Fibroblast of gingiva (primary cell): ENCODE measurements around the gene DOCK1.

Experiments
- DNase-seq: peaks from one replicate; pipeline ENCODE4 v3.0.0-alpha.2; 2011; ENCODE audit warnings: low read depth

DOCK1 gene

DNA sequence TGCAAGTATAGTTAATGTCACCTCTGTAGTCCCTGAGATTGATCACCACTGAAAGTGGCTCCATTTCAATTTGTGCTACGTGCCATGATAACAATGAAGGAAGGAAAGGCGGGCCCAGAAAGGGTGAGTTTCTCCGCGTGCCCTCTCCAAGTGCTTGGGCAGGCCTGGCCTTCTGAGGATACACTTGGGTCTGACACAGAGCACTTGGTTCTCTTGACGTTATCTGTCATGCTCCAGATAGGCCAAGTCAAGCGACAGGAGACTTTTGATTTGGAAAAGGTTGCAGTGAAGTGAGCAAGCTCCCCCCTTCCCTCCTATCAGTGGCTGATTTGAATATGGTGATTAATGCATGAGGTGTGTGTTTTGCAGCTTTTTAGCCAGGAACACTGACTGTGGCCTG lies 452.0 kb downstream of the DOCK1 start:
- DNase-seq: no peak

DNA sequence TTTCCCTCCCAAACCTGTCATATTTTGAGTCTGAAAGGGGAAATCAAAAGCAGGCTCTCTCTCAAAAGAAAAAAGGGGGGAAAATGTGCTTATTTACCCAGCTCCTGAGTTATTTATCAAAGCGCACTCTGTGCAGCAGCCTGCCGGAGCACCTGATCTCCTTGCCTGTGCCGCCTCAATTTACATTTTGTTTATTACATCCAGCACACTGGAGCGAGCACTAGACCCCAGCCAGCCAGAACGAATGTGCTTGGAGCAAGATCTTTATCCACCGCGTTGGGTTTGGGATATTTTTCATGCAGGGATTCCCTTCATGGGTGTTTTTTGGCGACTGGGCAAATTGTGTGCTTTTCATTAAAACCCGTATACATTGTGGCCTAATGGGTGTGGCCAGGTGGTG lies 453.1 kb downstream of the DOCK1 start:
- DNase-seq: no peak

DNA sequence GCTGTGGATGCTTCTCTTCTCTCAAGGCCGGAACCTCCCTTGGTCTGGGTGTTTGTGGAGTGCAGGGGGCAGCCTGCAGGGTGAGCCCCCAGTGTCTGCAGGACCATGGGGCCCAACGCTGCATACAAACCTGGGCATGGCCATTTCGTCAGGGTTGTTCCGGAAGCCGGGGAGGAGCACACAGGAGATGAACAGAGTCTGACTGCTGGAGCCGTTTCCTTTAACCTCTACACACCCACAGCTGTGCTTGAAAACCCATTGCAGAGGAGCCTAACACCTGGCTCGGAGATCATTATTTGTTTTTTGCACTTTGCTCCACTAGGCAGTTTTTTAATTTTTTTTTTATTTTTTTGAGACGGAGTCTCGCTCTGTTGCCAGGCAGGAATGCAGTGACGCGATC lies 458.8 kb downstream of the DOCK1 start:
- no peak for DNase-seq

DNA sequence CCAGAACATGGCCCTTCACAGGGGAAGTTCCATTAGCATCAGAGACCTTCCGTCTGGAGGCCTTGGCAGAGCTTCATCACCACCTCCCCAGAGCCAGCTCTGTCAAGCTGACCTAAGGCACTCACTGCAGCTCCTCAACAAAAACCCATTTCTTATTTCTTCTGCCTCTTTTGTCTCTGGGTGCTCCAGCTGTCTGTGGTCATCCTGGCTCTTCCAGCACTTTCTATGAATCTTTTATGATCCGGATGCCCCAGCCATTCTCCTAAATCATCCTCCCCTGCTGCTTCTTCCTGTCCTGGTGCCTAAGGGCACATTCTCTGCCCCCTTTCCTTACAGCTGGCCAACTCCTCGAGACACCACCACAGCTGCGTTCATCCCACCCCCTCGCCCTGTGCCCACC lies 462.9 kb downstream of the DOCK1 start:
- DNase-seq: no peak

DNA sequence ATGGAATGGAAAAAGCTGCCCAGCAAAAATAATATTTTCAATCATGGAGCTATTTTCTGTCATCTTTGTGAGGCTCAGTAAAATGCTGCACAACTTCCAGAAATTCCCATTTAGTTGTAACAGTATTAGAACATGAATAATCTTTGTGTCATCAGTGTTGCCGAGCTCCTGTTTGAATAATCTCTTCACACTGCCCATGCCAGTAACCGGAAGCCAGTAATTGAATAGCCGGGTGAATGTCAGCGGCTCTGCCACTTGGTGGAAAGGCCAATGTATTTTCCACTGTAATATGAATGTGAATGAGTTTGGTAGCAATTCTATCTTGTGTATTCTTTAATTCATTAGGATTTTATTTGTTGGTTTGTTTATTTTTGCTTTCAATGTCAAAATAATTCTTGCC lies 463.7 kb downstream of the DOCK1 start:
- DNase-seq: no peak

- no peak for DNase-seq
Observed at GRCh38 chr10:127370601-127371000, 465.4 kb downstream of the DOCK1 start.

GRCh38 chr10:127372361-127372760 lies 467.1 kb downstream of the DOCK1 start:
- DNase-seq: no peak

- no peak for DNase-seq
Observed at GRCh38 chr10:127374074-127374680, 468.9 kb downstream of the DOCK1 start.

- no peak for DNase-seq
Observed at GRCh38 chr10:127374901-127375300, 469.7 kb downstream of the DOCK1 start.

DNA sequence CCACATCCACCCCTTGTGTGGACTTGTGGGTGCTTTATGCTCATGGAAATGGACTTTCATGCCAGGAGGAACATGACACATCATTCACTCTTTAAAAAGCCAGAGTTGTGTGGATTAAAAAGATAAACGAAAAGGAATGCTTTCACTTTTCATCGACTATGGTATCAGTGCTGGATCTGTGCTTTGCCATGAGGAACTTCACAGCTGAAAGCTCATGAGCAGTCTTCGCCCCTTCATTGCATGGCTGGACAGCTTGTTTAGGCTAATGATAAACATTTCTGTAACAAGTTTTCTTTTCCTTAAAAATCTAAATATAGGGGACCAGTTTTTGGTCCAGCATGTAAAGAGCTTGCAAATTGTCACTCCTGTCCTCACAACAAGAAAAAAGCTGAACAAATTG lies 470.2 kb downstream of the DOCK1 start:
- DNase-seq: no peak

DNA sequence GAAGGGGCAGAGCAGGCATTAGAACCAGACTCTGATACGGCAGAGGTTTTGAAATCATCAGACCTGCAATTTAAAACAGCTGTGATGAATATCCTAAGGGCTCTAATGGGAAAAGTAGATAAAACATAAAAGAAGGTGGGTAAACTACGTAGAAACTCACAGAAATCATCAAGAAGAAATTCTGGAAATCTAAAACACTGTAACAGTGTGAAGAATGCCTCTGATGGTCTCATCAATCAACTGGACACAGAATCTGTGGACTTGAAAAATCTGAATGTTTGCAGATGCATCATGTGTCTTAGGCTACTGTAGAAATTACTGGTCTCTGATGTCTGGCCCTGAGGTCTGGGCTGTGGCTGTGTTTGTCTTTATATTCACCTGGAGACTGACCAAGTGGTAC lies 470.8 kb downstream of the DOCK1 start:
- DNase-seq: no peak

GRCh38 chr10:127378628-127379027 lies 473.4 kb downstream of the DOCK1 start:
- no peak for DNase-seq

GRCh38 chr10:127384532-127384931 lies 479.3 kb downstream of the DOCK1 start:
- DNase-seq: no peak

DNA sequence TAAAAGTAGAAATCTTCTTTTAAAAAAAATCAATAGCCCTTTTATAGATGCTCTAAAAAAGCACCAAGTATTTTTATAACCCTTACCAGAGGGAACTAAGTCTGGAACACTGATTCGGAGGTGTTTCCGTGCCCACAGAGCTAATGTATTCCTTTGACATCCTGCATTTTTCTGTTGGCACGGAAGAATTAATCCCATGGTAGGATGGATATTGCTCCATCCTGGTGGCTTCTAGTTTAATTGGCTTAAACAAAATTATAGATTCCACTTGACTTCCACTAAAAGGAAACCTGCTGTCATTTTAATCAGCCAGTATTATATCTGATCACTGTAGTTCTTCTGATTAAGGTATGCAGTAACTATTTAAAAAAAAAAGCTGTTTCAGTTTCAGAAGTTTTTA lies 479.8 kb downstream of the DOCK1 start:
- no peak for DNase-seq

GRCh38 chr10:127386606-127387327 lies 481.5 kb downstream of the DOCK1 start:
- no peak for DNase-seq

GRCh38 chr10:127391875-127392274 lies 486.6 kb downstream of the DOCK1 start:
- no peak for DNase-seq

DNA sequence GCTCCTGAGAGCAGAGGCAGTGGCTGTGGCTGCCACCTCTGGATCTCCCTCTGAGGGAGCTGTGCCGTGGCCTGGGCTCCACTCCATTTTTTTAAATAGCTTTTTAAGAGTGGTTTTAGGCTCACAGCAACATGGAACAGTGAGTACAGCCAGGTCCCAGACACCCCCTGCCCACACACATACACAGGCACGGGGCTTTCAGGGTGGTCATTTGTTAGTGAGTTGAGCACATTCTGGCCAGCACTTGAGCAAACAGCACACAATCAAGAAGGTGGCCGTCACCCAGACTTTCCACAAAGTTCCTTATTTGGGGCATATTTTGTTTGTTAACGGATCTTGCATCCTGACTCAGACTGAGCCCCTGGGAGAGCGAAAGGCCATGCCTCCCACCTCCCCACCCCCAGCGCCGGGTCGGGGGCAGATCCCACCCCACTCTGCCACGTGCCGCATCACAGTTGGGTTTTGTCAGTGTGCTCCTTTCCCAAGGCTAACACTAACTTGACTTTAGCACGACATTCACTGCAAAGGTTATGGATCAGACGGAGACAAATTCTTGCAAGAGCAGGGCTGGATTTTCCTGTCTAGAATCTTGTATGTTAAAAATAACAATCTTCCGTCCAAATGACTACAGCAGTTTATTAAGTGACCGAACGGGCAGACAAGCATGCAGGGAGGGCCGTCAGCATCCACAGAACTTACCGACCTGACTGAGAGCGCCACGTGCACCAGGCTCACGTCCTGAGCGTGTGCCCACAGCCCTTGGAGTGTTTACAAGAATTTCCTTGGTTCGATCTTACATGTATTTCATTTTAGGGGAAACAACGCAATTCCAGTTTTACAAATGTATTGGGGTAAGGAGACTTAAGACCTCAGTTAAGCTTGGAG lies 487.4 kb downstream of the DOCK1 start:
- DNase-seq: no peak

GRCh38 chr10:127398140-127398970 lies 493.1 kb downstream of the DOCK1 start:
- DNase-seq: peak; percentile 39

GRCh38 chr10:127398971-127399365 lies 493.7 kb downstream of the DOCK1 start:
- no peak for DNase-seq

GRCh38 chr10:127399668-127400067 lies 494.4 kb downstream of the DOCK1 start:
- no peak for DNase-seq

- no peak for DNase-seq
Observed at GRCh38 chr10:127400216-127400615, 495.0 kb downstream of the DOCK1 start.
